Mesothelial cell of epicardium (in vitro differentiated cells): ENCODE results near the gene SH3RF3. TPM values are rescaled to one million over a fixed set of nuclear protein-coding genes. Genes with fewer than 3 reads are reported as not detected.

Source experiments
- DNase-seq, 2 experiments: peaks; one replicate each; pipeline ENCODE4 v3.0.0; 2021; ENCODE audit warnings: low spot score in 2 of 2; ENCODE audit not compliant: unreplicated experiment in 2 of 2
- H3K27ac Mint-ChIP-seq: 2 replicates; pipeline ENCODE4 v1.8.0; 2021; ENCODE audit warnings: mixed read lengths
- H3K27me3 Mint-ChIP-seq: 2 replicates; pipeline ENCODE4 v1.8.0; 2021; ENCODE audit warnings: low read depth, mixed read lengths
- H3K36me3 Mint-ChIP-seq: 2 replicates; pipeline ENCODE4 v1.8.0; 2021; ENCODE audit warnings: mixed read lengths
- H3K4me1 Mint-ChIP-seq: 2 replicates; pipeline ENCODE4 v1.8.0; 2021; ENCODE audit warnings: mixed read lengths
- H3K4me3 Mint-ChIP-seq: 2 replicates; pipeline ENCODE4 v1.8.0; 2021; ENCODE audit warnings: mild to moderate bottlenecking, moderate library complexity, mixed read lengths
- H3K9me3 Mint-ChIP-seq: 2 replicates; pipeline ENCODE4 v1.8.0; 2021; ENCODE audit warnings: mixed read lengths
- total RNA-seq: library from RNA; stranded (reverse); gene quantifications from 3 replicates; pipeline ENCODE4 v1.2.1, GENCODE V29; 2021
- TF ChIP-seq, protein P1 (sequence below): fragments of 200-600 bp; sonication (generic); IDR thresholded peaks from one replicate; pipeline ENCODE4 v1.5.0; 2021; ENCODE audit warnings: antibody characterized with exemption; ENCODE audit not compliant: unreplicated experiment

Gene SH3RF3
- total RNA-seq, 1 donor from 2014 or later: 2.7 TPM

DNA sequence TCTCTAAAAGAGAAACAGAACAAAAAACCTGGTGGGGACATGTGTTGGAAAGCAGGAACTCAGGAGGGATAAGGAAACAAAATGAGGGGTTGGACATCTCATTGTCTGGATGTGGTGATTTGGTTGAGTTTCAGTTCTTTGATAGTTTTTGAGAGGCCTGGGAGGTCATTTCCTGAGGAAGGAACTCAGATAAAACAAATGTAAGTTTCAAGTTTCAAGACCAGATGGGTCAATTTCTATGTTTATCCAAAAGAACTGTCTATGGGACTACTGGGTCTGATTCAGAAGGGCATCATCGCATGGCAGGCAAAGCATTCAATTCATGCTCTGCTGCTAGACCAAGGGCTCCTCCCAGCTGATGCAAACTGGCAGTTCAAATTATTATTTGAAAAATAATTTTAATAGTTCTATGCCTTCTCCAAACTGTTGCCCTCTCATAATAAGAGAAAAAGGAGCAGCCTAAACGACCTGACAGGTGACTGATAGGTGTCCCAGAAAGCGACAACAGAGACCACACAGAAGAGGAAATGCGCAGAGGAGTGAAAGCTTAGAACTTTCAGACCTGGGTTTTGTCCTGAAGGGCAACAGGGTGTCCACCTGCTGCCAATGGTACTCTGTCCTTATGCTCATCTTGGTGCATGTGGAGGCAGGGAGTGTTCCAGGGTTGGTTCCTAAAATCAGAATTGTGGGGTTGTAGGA is 39.3 kb upstream of the SH3RF3 start:
- peaks cover 28% of the 10 kb centered on the region for H3K9me3 Mint-ChIP-seq

DNA sequence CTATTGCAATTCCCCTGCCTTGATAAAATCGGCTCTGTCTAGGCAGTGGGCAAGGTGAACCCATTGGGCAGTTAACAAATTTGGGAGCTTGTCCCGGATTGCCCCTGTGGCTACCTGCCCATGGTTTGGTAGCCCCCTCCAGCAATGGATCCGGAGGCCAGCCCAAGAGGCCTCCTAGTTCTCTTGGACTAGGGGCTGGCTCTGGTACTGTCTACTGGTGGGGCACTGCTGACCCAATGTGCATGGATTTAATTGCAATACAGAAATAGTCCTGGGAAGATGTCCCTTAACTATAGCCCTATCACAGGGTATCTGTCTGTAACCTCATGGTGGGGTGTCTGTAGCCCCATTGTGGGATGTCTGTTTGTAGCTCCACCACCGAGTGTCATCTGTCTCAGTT is 37.5 kb upstream of the SH3RF3 start:
- H3K27me3 Mint-ChIP-seq: no peaks in the 10 kb centered on the region
- H3K36me3 Mint-ChIP-seq: no peaks in the 10 kb centered on the region
- H3K9me3 Mint-ChIP-seq: peaks cover 30% of the 10 kb centered on the region
- H3K4me3 Mint-ChIP-seq: no peak overlapping the region
- H3K4me1 Mint-ChIP-seq: peaks cover 4% of the 10 kb centered on the region
- no peak overlapping the region for H3K27ac Mint-ChIP-seq
- peak in 1 of 2 experiments; percentile 10 for DNase-seq
- TF ChIP-seq, protein P1, sequence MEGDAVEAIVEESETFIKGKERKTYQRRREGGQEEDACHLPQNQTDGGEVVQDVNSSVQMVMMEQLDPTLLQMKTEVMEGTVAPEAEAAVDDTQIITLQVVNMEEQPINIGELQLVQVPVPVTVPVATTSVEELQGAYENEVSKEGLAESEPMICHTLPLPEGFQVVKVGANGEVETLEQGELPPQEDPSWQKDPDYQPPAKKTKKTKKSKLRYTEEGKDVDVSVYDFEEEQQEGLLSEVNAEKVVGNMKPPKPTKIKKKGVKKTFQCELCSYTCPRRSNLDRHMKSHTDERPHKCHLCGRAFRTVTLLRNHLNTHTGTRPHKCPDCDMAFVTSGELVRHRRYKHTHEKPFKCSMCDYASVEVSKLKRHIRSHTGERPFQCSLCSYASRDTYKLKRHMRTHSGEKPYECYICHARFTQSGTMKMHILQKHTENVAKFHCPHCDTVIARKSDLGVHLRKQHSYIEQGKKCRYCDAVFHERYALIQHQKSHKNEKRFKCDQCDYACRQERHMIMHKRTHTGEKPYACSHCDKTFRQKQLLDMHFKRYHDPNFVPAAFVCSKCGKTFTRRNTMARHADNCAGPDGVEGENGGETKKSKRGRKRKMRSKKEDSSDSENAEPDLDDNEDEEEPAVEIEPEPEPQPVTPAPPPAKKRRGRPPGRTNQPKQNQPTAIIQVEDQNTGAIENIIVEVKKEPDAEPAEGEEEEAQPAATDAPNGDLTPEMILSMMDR: no peak

More for the DNA sequence above, 39.3 kb upstream of the SH3RF3 start:
- Mint-ChIP-seq H3K27ac (no peak overlapping the region), H3K4me1 (peaks cover 4% of the 10 kb centered on the region), H3K4me3 (no peak overlapping the region), H3K36me3 (no peaks in the 10 kb centered on the region), H3K27me3 (no peaks in the 10 kb centered on the region)
- no peak for DNase-seq
- TF ChIP-seq, protein P1: no peak

DNA sequence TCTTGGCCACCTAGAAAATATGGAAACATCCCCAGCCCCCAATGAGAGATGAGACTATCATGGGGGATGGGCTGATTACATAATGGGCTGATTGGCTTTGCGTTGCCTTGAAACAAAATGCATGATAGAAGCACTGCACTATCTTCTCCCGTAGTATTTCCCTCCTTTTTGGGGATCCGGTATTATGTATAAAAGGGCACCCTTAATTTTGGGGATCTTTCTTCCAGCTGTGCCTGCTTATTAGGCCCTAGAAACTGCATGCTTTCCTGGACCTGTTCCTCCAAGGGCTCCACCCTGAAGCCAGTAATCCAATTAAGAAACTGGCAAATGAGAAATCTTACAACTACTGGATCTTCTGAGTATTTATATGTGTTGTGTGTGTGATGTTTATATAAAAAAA is 34.9 kb upstream of the SH3RF3 start:
- H3K27ac Mint-ChIP-seq: no peak overlapping the region
- no peak overlapping the region for H3K4me3 Mint-ChIP-seq
- peaks cover 3% of the 10 kb centered on the region for H3K4me1 Mint-ChIP-seq
- DNase-seq: peak in 1 of 2 experiments; percentile 16
- H3K27me3 Mint-ChIP-seq: peaks cover 12% of the 10 kb centered on the region
- TF ChIP-seq, protein P1: no peak
- H3K36me3 Mint-ChIP-seq: no peaks in the 10 kb centered on the region
- H3K9me3 Mint-ChIP-seq: peaks cover 27% of the 10 kb centered on the region

DNA sequence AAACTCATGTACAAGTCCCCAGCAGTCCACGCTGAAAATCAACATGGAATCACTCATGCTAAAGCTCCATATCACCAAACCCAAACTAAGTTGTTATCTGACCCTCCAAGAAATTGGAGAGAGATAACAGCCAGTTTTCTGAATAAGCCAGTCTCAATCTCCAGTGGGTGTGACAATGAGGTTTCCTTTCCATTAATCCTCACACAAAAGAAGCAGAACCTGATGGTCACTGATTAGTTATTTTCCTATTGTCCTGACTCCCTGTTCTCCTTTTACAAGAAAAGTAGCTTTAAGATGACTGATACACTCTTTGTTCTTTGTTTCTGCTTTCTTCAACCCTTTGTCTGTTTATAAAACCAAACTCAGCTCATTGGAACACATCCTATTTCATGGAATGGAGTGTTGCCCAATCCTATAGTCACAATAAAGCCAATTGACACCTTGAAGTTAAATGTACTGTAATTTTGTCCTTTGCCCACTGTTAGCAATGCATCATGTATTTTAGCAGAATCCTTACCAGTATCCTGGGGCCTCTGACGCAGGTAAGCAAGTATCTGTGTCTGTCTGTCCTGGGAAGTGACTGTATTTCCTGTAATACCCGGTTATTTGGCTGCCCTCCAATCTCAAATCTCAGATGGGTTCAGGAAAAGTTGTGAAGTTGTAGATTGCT is 30.6 kb upstream of the SH3RF3 start:
- H3K27ac Mint-ChIP-seq: no peak overlapping the region
- H3K4me1 Mint-ChIP-seq: peaks cover 10% of the 10 kb centered on the region
- no peak overlapping the region for H3K4me3 Mint-ChIP-seq
- DNase-seq: no peak
- peaks cover 37% of the 10 kb centered on the region for H3K27me3 Mint-ChIP-seq
- TF ChIP-seq, protein P1: no peak
- no peaks in the 10 kb centered on the region for H3K36me3 Mint-ChIP-seq
- H3K9me3 Mint-ChIP-seq: peaks cover 15% of the 10 kb centered on the region

DNA sequence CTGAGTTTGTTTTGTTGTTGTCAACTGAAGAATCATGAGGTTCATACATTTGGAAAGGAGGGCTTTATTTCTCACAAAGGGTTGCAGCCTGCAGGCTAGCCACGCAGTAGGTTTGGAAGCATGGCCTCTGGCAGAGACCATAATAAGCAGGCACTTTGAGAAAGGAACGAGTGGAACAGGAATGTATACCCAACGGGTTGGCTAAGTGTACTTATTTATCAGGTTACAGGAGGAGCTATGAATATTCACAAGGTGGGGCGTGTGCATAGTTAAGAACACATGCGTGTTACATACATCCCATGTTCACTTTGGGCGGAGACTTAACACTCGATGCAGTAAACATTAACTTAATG is 30.1 kb upstream of the SH3RF3 start:
- Mint-ChIP-seq H3K9me3 (peaks cover 11% of the 10 kb centered on the region), H3K4me1 (peaks cover 11% of the 10 kb centered on the region), H3K36me3 (no peaks in the 10 kb centered on the region), H3K27me3 (peaks cover 37% of the 10 kb centered on the region), H3K27ac (no peak overlapping the region), H3K4me3 (no peak overlapping the region)
- DNase-seq: peak in 1 of 2 experiments; percentile 7
- TF ChIP-seq, protein P1: no peak
